ENCODE measurements around the gene GRIA1.

Gene GRIA1

DNA sequence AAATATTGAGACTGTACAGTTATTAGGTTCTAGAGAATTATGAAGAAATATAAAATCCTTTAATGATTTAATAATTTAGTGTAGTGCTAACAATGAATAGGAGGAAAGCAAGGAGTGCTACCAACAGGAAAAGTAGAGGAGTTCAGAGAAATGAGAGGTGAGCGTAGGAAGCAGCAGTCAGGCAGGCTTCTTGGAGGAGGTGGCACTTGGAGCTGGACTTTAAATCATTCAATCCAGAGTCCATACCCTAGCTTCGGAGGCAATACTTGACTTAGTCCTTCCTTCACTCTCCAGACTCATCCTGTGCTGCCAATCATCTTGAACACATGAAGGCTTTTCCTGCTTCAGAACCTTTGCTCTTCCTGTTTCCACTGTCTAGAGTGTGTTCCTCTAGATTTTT is 254.3 kb downstream of the GRIA1 start:
- DNase-seq = no peak

DNA sequence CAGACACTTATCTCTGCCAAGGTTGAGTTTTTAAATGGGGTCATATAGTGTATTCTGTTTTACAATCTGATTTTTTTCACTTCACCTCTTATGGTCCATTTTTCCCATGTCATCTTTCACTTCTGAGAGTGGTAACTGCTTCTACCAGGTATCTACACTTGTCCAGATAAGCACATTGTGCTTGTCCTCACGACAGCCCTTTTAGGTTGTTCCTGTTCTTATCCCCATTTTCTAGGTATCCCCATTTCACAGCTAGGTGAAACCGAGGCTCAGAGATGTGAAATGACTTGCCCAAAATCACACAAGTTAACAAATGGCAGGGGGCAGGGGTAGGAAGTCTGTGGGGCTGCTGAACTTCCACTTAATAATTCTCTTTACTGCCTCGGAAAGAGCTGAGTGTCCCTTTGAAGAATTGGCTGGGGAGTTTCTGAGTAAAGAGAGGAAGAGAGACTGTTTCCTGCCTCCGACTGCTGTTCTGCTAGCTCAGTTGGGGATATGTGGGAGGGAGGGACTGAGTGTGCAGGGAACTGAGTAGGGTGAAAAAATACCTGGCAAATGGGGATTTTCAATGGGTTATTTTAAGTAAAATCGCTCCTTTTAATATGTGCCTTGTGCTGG is 255.4 kb downstream of the GRIA1 start:
- DNase-seq = no peak

DNA sequence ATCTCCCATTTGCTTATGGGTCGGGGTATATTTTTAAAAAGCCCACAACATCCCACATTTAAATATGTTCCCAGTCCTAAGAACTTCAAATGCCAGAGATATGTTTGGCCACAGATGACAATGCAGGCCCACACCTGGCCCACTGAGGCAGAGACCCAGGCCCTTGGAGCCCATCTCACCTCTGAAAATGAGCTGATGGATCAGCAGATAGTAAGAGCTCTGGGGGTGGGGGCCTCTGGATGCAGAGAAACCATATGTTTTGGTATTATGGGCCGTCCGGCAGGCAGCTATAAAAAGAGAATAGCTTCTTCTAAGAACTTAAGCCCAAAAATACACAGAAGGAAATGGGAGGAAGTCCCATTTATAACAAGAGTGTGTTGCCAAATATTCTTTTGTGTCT is 256.0 kb downstream of the GRIA1 start:
- no peak for DNase-seq

DNA sequence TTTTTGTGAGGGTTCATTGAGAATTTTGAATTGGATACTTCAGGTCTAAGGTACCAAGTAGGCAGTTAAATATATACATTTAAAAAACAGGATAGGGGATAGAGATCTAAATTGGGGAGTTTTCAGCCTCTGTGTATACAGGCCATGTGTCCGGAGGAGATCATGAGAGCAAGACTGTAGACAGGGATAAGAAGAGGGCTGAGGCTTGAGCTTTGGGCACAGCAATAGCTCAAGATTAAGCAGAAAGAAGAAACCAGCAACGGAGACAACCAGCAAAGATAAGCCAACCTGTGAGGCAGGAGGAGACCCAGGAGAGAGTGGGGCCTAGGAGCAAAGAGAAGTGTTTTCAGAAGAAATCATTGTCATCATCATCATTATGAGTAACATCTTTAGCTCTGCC is 258.4 kb downstream of the GRIA1 start:
- DNase-seq = no peak

DNA sequence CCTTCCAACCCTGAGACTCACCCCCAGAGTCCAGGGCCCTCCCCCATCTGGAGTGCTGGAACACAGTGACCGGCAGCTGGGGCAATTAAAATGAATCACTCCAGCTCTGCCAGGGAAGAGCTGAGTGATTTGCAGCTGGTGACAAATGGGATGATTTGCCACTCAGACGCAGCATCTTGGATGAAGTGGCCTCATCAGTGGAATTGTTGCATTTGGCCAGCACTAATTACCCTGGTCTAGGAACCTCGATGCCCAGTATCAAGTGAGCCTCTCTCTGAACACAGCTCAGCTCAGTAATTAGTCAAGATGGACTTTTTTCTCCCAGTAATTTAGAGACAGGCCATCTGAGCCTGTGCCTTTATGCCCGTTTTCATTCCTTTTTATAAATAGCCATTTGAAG is 259.5 kb downstream of the GRIA1 start:
- DNase-seq = peak; percentile 1

DNA sequence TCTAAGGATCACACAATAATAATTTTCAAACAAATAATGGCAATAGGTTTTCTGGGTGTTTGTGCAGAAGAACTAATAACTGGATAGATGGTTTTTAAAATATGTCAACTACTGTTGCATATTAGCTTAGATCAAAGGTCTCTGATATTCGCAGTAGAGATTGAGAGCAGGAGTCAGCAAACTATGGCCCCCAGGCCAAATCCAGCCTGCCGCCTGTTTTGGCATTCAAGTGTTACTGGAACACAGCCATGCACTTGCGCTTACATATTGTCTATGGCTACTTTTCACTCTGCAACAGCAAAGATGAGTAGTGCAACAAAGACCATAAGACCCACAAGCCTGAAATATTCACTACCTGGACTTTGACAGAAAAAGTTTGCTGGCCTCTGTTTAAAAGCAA is 260.8 kb downstream of the GRIA1 start:
- DNase-seq = no peak

DNA sequence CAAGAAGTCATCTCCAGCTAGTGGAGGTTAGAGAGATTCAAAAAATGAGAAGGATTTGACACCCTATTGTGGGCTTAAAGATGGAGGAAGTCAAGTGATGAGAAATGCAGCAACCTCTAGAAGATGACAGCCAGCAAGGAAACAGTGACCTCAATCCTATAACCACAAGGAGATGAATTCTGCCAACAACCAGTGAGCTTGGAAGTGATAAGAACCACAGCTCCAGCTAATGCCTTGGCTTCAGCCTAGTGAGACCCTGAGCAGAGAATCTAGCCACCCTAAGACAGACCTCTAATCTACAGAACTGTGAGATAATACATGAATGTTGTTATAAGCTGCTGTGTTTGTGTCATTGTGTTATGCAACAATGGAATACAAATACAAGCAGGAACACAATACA is 262.4 kb downstream of the GRIA1 start:
- DNase-seq = no peak

DNA sequence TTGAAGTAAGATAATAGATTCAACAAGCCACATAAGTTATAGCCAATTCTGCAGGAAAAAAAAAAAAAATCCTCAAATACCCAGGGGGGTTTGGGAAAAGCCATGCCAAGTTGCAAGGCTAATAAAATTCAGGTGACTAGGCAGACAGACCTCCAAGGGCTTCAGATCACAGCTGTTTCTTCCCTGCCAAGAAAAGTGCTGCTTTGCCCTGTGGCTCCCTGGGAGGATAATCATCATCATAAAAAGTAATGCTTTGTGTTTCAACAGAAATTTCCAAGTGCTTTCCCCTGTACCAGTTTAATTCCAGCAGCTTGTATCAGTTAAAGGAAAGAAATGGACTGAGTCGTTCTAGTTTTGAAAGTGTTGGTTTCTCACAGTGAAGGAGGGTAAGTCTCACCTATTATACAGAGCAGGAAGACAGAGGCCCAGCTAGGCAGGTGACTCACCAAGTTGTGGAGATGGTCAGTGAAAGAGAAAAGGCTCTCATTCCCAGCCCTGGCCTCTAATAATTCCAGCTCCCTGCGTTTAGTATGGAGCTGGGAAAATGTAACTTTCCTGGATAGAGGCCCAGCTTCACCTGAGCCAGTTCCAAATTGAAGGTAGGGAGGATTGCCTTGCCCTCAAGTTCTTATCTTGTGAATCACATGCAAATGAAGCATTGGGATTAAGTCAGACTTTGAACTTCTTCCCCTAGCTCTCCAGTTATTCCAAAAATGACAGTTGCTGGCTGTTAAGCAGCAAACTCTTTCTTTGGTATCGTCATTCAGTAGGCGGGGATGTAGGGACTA is 263.4 kb downstream of the GRIA1 start:
- DNase-seq = no peak

DNA sequence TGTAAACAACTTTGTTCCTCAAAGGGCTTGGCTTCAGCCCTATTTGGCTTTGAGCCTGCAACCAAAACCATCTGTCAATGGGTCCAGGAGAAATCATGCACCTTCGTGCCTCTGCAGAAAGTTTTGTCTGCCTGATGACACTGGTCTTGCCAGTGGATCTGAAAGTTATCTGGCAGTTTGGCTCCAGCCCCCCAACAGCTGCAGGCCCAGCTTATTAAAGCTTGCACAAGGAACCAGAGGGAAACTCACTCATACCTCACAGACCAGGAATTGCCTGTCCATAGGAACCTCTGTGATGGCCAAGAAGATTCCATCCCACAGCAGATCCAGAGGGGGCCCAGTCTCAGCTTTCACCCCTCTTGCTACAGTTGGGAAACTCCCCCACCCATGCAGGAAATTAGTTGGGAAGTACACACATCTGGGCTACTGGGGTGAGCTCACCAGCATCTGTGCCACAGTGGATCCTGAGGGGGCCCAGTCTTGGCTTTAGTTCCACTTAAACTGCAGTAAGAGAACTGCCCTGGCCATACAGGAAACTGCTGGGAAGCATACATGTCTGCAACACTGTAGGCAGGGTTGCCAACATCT is 265.5 kb downstream of the GRIA1 start:
- DNase-seq = no peak

DNA sequence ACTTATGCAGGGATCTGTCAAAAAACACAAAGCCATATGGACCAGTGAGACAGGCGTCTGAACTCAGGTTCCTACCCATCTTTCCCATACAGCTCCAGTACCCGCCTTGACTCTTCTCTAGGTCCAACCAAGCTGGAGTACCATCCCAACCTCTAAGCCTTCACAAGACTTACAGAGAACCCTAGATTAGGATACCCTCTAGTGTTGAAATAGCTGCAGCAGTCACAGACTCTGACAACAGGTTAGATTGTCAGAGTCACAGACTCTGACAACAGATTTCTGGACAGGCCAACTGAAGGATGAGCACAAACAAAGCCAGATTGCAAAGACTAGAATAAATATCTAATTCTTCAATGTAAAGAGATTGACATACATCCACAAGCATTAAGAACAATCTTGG is 266.1 kb downstream of the GRIA1 start:
- DNase-seq = peak; percentile 55

DNA sequence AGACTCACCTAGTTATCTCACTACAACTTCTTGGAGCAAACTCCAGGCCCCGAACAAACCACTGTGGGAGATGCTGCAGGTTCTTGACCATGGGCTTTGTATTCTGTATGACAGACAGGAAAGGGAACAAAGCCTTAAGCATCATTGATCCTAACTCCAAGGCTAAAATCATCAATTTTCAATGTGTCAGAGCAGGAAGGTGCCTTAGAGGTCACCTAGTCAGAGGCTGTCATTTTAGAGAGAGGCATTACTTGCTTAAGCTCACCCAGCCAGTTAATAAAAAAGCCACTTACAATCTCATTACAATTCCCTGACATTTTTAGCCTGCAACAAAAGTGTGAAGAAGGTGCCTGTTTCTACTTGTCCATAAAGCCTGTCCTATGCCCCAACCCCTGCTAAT is 275.5 kb downstream of the GRIA1 start:
- no peak for DNase-seq

DNA sequence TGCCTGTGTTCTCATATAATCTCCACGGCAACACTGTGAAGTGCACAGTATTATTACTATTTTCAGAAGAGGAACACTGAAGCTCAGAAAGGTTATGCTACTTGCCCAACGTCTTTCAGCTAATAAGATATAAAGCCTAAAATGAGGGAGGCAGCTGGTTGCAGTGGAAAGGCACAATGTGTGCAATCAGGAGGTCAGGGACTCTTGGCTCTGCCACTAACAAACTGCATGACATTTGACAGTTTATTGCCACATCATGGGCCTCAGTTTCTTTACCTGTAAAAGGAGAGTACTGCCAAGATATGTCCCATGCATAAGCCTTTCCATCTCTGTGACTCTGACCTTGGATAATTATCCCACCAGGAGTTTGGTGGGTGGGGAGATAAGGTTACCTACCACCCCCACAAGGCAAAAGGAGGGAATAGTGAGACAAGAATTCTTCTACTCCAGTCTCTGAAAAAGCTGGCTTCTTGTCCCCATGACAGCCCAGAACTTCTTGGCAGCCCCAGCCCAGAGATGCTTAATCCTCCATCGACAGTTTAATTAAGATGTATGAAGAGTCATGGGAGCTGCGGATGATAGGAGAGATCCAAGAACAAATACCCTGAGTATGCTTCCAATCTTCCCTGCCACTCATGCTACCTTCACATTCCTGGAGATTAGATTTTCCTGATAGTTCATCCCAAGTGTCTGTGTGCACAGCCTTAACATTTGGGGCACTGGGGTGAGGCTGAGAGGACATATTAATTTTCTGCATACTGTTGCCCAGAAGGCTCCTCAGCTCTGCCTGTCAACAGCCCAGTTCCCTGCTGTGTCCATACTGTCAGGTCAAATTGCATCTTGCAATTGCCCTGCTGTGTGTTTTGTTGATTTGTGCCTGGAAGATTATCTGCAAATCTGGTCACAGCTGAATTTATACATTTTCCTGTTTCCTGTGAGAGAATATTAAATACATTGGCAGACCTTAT is 277.0 kb downstream of the GRIA1 start:
- no peak for DNase-seq

DNA sequence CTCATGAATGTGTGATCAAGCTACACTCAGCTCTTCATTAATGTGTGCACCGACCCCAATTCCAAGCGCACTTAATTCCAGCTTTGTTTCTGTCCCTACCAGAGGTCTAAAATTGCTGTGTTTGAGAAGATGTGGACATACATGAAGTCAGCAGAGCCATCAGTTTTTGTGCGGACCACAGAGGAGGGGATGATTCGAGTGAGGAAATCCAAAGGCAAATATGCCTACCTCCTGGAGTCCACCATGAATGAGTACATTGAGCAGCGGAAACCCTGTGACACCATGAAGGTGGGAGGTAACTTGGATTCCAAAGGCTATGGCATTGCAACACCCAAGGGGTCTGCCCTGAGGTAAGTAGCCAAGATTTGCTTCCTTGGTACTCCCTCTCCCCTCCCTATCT is 279.6 kb downstream of the GRIA1 start:
- DNase-seq = no peak

DNA sequence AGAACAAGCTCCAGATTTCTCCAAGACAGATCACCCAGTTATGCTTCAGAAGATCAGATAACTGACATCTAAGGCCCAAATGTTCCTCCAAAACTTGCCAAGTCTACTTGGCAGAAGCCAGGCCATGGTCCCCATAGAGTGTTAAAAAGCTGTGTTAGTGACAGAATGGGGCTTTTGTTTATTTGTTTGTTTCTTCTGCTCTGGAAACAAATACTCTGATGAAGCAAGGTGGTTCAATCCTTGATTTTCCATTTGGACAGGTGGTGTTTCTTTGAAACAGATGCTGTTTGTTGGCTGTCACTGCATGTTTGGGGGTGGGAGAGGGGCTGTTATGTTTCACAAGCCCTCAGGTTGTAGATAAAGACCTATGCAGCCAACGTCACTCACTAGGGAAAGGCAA is 284.2 kb downstream of the GRIA1 start:
- DNase-seq = peak; percentile 18

DNA sequence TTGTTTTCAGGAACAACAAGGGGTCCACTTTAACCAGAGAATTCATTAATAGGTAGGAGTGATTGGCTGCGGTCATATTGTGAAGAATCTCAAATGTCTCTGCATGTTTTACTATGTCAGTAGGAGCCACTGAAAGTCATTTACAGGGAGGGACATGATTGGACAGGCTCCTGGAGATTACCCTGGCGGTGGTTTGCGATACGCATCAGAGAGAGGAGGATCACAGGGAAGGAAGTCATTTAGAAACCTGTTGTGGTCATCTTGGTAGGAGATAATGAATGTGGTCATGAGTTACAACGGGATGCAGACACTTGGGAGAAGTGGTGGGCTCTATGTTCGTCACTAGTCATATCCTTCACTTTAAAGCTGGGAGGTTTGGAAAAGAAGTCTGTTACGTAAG is 285.5 kb downstream of the GRIA1 start:
- no peak for DNase-seq

DNA sequence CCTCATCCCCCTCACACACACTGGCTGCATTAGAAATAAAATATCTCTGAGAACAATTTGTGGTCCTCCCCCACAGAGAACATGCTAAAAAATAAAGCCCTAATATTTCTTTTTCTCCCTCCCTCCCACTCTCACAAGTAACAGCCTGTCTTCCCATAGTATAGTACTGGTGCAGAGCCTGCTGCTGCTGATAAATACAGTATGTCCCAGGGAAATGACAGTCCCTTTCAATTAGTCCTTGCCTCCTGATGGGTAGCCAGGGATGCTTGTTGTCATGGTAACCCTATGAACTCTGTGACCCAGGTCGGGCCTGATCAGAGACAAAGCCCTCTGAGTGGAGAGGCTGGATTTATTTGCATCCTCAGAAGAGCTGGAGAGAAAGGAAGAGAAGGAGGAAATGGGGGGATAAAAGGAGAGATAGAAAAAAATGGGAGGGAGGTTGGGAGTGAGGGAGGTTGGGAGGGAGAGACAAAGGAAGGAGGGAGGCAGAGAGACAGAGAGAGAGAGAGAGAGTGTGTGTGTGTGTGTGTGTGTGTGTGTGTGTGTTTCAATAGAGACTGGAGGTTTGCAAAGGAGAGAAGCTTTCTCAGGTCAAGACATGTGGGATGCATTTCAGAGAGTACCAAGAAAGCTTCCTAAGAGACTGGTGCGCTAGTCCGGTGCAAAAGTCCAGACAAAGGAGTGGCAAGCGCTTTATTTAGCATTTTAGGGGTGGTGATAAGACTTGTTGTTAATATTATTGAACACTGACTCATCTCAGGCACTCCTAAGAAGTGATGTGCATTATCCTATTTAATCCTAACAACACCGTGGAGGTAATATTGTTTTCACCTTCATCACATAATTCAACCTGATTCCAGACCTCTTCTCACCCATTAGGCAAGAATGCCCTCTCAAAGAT is 287.5 kb downstream of the GRIA1 start:
- no peak for DNase-seq

DNA sequence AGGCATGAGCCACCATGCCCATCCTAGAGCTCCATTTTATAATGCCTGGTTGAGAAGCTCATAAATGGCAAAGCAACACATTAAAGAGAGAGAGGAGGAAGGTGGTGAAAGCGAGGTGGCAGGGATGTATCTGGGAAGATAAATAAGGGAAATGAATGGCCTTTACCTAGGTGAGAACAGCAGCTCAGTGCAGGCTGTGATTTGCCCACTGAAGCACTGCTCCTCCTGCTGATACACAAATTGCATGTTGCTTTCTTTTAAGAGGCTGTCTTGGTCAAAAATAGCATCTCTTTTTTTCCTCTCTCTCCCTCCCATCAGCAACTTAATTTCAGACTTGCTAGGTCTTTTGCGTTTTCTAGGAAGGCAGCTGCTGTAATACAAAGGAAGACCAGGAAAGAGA is 289.4 kb downstream of the GRIA1 start:
- no peak for DNase-seq

DNA sequence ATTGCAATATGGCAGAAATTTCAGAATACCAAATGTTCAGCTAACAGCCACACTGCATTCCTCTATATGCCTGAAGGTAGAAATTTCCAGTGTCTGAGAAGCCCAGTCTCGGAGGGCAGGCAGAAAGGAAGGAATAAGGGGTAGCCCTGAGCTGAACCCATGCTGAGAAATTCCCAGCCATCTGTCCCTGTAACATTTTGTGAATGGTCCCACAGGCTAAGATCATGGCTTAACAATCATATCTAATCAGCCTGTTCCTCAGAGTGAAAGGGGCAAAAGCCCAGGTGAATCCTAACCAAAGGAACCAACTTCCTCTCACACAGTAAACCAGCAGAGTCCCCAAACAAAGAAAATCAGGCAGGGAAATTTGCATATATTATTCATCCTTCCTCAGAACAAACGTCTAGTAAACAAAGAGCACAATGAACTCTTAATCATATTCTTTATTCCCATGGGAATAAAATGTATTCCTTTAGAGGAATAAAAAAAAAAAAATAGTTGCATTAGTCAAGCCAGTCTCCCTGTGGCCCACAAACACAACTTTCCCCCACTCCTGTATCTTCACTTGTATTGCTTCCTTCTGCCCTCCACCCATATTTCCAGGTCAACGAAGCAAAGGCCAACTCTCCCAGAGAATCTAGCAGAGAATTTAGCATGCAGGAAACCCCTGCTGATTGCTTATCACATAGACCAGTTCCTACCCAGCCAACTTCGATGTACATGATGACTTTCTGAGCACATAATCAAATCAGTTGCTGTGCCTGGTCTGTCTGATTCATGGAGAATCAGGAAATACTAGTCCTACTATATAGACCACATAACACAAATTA is 290.6 kb downstream of the GRIA1 start:
- no peak for DNase-seq

DNA sequence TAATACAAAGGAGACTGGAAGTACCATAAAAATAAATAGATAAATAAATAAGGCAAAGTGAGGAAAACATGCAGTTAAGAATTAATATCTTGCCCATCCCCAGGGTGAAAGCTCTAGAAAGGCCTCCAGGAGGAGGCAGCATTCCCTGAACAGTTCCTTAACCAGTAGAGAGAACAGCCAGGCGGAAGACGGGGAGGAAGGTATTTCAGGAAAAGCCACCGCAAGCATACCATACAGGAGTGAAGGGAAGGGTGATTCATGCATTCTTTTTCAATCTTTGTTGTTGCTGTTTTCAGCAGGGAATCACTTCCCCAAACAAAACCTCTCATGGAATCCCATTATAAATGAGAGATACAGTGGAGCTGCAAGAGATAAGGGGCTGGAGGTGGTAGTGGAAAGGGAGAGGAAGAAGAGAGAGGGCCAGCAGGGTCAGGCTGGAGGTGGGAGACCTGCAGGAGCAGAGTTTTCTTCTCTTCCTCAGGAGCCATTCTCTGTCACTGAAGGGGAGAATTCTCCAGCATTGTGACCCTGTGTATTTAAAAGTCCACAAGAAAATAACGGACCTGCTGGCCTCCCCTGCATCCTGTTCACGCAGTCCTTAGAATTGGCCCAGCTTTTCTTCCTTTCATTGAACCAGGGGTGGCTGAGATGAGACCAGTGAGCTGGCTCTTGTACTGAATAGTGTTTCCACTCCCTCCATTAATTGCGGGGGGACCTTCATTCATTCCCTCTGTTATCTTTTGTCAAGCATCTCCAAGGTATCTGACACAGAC is 292.3 kb downstream of the GRIA1 start:
- DNase-seq = no peak

DNA sequence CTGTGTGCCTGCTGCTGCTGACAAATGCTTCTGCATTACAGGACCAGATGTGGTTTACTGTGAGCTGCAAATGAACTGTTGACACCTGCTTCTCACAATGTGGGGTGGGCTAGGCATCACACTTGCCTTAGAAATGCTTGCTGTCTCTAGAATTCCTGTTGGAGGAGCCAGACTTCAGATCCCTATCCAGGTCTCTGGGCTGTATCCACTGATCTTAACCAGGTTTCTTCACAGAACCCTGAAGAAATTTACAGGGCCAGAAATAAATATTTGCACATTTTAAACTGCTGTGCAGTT is 292.8 kb downstream of the GRIA1 start:
- no peak for DNase-seq

DNA sequence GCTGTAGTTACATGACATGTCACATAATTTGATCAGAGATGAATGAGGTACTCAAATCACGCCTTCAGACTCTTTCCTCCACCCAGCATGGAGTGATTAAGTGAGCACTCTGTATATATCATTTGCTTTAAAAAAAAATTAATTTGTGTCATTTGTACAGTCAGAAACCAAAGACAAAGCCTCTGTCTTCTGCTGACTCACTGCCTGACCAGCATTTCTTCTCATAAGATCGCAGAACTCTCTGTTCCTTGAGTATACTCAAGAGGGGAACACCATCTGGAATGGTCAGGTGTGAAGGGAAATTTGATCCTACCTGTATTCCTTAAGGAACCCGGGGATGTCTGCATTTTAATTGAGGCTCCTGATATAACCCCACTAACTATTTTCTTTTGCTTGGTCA is 293.8 kb downstream of the GRIA1 start:
- no peak for DNase-seq

Data from NCI-H1694 (cell line).